Brain pericyte (primary cell): ENCODE results near the gene TEAD1.

Experiments
- DNase-seq: peaks from one replicate; pipeline ENCODE4 v3.0.0-alpha.2; 2012; ENCODE audit warnings: low read depth, low spot score

The TEAD1 gene

GRCh38 chr11:12942157-12942556 lies 267.9 kb downstream of the TEAD1 start:
- no peak for DNase-seq

- DNase-seq = no peak
These were observed 269.1 kb downstream of the TEAD1 start for GRCh38 chr11:12943311-12943710.

GRCh38 chr11:12944889-12945288 lies 270.7 kb downstream of the TEAD1 start:
- DNase-seq = no peak

- no peak for DNase-seq
These were observed 275.2 kb downstream of the TEAD1 start for GRCh38 chr11:12949453-12949852.

DNA sequence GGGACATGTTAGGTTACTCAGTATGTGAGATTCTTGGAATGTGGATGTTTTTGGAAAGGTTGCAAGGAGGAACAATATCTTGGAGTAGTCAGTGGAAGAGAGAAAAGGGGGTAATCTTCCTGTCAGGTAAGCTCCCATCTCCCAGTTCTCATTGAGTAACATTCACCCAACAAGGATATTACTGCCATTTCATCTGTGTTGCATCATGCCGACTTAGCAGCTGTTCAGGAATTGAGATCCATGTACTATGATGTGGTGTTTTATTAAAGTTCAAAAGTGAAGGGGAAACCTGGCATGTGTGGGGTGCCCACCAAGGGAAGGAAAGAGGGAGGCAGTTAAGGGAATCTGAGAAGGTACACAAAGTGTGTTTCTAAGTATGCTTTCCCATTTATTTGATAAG lies 276.4 kb downstream of the TEAD1 start:
- no peak for DNase-seq

- no peak for DNase-seq
These were observed 277.2 kb downstream of the TEAD1 start for GRCh38 chr11:12951376-12951775.

GRCh38 chr11:12952094-12952493 lies 277.9 kb downstream of the TEAD1 start:
- no peak for DNase-seq

DNA sequence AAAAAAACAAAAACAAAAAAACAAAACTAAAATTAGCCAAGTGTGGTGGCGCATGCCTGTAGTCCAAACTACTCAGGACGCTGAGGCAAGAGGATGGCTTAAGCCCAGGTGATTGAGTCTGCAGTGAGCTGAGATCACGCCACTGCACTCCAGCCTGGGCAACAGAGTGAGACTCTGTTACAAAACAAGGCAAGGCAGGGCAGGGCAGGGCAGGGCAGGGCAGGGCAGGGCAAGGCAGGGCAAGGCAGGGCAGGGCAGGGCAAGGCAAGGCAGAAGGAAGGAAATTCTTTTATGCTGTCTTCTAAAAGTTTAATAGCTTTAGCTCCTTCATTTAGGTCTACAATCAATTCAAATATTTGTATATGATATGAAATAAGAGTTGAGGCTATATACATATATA lies 284.8 kb downstream of the TEAD1 start:
- no peak for DNase-seq

GRCh38 chr11:12961615-12962014 lies 287.4 kb downstream of the TEAD1 start:
- no peak for DNase-seq

- DNase-seq = no peak
These were observed 288.1 kb downstream of the TEAD1 start for GRCh38 chr11:12962306-12962705.

GRCh38 chr11:12963051-12963450 lies 288.8 kb downstream of the TEAD1 start:
- DNase-seq = no peak

DNA sequence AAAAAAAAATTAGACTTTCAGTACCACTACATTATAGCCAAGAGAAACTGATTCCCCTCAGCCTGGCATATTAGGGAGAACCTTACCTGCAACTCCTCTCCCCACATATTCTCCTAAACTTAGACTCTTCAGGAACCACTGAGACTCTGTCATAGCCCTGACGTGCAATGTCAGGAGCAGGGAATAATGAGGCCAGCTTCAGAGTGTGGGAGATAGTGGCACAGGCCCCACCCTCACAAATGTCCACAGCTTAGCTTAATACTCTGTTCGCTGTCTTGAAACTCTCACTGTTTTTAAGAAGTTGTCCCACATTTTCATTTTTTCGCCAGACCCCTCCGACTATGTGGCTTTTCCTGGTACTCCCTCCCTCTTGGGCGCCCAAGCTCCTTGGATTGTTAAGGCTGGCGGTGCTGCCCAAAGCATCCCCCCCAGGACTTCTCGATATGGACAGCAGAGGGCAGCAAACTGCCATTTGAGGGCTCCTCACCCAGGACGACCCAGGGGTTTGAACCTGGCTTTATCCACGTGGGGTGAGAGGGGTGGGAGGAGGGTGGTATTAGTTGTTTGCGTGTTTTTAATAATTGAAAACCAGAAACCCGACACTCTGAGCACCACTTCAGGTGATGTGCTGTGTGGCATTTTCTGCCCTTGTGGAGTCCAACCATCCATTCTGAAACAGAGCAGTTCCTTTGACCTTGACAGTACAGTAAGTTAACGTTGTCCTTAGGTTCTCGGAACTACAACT lies 289.7 kb downstream of the TEAD1 start:
- no peak for DNase-seq

DNA sequence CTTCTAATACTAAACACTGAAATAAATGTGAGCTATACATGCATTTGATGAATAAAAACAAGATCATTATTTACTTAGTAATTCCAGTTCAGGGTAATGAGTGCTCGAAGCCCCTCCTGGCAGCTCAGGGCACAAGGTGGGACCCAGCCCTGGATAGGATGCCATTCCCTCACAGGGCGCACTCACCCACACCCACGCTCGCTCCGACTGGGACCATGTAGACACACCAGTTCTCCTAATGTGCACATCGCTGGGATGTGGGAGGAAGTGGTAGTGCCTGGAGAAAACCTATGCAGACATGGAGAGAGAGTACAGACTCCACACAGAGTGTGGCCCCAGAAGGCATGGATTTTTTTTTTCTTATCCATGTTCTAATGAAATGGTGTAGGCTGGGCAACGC lies 290.4 kb downstream of the TEAD1 start:
- no peak for DNase-seq

GRCh38 chr11:12966002-12966401 lies 291.8 kb downstream of the TEAD1 start:
- no peak for DNase-seq

DNA sequence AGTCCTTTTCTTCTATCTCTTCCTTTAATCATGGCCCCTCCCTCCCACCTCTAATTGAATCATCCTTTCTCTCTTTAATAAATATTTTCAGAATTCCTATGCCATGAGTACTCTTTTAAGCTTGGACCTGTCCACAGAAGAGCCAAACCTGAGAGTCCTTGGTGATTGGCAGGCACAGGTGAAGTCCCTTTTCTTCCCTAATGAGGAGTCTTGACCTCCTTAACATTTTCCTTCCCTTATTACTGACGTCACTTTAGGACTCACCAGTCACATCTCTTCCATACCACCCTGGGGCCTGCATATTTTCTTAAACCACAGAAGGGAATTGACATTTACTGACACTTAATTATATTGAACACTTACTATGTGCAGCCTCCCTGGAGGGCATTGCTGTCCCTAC lies 293.9 kb downstream of the TEAD1 start:
- no peak for DNase-seq

GRCh38 chr11:12968826-12969225 lies 294.6 kb downstream of the TEAD1 start:
- no peak for DNase-seq

DNA sequence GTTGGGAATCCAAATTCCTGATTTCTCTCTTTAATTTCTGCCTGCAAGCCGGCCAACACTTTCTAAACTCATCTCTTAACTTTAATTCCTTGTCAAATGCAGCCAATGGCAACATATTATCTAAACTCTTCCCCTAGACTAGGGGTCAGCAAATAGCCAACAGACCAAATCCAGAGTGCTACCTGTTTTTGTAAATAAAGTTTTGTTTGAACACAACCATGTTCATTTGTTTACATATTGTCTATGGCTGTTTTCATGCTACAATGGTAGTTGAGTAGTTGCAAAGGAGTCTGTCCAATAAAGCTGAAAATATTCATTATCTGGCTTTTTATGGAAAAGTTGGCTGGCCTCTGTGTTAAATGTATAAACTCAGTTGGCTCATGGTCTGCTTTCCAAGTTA lies 297.7 kb downstream of the TEAD1 start:
- DNase-seq = no peak

- DNase-seq = no peak
These were observed 299.4 kb downstream of the TEAD1 start for GRCh38 chr11:12973528-12974181.

GRCh38 chr11:12975195-12975594 lies 301.0 kb downstream of the TEAD1 start:
- DNase-seq = no peak

DNA sequence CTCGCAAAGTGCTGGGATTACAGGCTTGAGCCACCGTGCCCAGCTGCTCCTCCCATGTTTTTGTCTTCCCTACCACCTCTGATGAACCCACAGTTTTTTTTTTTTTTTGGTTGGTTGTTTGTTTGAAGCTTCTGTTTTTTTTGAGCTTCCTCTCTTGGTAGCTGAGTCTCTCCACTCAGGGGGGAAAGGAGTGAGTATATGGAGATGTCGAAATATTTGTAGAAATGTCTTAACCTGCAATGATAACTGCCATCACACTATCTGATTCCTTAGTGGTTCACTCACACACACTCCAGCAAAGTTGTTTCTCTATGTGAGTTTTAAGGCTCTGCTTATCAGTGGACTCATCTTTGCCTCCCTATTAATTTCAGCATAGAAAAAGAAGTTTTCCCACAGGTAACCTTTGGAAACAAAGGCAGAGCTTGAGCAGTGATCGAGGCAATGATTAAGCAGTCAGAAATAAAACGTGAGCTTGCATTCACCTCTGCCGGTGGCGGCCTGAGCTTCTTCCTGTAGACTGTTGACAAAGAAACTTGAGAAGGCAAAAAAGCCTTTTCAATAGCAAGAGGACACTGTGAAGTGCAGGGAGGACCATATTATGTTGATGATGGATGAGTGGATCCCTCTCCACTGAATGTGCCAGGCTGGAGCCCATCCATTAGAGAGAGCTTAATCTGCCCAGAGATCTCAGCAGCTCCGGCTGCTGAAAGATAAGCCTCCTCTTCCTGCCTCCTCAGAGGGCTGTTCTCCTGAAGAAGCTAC lies 305.9 kb downstream of the TEAD1 start:
- DNase-seq = no peak

GRCh38 chr11:12981676-12982522 lies 307.7 kb downstream of the TEAD1 start:
- DNase-seq = no peak

DNA sequence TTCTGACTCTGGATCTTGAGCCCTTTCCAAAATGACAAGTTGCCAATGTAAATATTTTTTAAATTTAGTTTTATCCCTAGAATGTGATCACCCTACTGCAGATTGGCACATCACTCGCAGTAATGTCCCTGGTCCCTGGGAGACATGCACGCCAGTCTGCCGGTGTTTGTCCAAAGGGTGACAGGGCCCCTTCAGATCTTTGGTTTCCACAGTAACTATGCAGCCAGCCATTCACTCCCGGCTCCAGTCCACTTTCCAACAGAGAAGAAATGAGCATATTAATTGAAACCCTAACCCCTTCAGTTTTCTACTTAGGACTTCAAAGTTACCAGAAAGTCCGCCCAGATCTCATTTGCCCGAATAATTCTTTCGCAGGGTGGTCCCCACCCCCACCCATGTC lies 309.1 kb downstream of the TEAD1 start:
- no peak for DNase-seq
